ENCODE results near the gene SLAMF1.
"Not testable (repeated sequence)": the region's sequence is repeated elsewhere in the genome, so short reads cannot be mapped to it uniquely, and the experiment has no call there.

The SLAMF1 gene

DNA sequence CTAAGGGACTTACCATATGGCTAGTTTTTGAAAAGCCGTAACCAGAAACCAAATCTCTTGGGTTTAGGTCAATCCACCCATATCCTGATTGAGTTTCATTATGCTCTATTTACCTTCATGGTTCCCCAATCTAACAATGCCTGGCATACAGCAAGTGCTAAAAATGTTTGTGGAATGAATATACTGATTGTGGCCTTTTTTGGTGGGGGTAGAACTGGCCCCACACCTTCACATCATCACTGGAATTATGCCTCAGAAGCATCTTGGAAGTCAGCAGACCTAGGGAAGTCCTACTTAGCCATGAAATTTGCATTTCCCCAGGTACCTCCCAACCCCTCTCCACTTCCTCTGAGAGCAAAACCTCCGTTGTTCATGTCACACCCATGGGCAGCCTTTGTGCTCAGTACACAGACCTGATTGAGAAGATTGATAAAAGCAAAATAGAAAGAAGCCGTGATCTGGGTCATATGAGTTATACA lies 17.8 kb upstream of the SLAMF1 start:
- DNase-seq: peak; percentile 54

DNA sequence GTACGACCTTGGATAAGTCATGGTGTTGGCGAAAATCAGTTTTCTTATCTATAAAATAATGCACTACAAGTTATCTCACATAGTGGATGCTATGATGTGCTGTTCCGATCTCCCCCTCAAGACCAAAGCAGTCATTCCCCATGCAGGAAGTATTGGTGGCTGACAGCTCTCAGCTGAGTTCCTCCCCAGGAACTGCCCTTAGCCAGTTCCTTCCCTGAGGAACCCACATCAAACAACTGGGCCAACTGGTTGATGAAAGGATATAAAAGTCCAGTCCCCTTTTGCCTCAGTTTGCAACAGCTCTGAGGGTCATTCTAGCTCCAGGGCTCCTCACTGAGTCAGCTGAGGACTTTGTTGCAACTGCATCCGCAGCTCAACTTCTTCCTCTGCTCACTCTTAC lies 16.1 kb upstream of the SLAMF1 start:
- DNase-seq: no peak

- no peak for DNase-seq
These were observed 12.7 kb upstream of the SLAMF1 start for GRCh38 chr1:160659566-160659965.

DNA sequence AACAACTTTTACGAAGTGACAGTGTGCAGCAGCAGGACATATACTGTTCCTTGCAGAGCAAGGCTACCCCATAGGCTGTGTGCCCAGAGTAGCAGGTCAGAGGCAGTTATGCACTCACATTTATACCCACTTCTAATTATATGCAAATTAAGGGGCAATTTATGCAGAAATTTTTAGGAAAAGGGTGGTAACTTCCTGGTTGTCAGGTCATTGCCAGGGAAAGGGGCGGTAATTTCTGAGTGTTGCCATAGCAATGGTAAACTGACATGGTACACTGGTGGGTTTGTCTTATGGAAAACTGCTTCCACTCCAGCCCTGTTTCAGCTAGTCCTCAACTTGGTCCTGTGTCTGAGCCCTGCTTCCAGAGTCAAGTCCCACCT lies 12.0 kb upstream of the SLAMF1 start:
- DNase-seq: no peak

- no peak for DNase-seq
These were observed 11.4 kb upstream of the SLAMF1 start for GRCh38 chr1:160658162-160658813.

DNA sequence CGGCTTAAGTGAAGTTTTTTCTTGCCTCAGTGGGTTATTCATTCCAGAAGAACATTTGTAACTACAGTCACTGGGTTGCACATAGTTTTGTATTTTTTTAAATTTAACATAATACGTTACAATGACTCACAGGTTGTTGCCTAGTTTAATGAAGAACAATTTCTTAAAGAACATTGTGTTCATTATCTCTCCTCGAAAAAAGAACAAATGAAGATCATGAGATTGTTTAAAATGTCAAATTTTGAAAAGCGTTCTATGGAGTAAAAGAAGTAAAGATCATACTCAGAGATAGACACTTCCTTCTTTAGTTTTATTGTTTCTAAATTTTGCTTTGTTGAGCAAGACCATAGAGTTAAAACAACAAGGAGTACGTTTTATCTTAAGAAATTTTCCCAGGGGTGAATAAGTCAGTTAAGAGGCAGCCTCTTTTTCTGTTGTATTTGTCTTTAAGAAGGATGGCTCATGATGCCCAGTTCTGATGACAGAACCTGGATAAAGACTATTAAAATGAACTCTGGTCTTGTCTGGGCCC lies 10.5 kb upstream of the SLAMF1 start:
- DNase-seq: no peak

DNA sequence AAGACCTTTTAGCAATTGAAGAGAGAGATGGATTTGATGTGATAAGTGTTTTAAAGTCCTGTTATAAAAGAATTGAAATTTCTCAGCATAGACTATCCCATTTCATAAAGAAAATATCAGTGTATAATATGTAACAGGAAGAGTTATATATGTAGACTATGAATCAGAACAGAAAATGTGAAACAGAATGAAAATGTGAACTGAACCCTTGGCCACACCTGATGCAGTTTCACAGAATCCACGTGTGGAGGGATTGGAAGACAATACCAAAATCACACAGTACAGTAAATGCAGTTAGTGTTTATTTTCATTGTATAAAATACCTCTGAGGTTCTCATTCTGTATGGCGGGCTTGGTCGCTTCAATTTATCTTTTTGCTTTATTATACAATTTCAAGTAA lies 9.9 kb upstream of the SLAMF1 start:
- DNase-seq: no peak

DNA sequence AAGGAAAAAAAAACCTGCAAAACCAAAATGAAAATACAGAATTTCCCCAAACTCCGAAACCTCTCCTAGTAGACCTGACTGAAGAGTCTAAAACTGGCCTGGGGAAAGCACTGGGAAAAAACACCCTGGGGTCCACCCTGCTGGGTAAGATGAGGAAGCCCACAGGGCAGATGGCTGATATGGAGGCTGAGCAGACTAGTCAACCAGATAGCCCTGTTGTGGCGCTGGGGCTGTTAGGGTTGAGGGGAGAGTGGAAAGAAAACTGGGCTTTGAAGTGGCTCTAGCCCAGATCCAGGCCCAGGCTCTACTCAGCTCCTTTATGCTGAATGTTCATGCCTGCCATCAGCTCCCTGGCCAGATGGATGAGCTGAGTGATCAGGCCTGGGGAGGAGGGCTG lies 6.8 kb upstream of the SLAMF1 start:
- no peak for DNase-seq

DNA sequence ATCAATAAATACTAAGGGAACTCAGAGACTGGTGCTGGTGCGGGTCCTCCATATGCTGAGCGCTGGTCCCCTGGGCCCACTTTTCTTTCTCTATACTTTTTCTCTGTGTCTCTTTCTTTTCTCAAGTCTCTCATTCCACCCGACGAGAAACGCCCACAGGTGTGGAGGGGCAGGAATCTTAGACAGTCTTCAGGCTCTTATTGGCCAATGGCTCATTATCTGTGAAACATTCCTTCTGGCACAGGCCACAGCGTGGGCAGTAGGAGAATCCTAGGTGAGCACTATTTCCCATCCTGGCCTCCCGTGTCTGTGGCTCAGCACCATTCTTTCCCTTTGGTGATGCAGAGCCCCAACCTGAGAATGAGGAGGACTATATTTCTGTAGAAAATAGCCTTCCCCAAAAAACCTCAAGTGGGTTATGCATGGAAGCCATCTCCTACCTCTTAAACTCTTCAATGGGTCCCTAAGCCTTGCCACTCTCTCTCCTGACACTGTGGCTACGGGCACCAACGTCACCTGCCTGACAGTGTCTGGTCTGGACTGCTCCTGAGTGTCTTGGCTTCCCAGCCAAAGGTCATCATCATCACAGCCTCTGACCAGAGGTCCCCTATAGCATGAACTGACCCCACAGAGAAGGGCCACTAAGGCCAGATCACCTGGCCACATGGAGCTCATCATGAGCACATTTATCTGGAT lies 6.2 kb upstream of the SLAMF1 start:
- no peak for DNase-seq

GRCh38 chr1:160652065-160652641 lies 5.3 kb upstream of the SLAMF1 start:
- DNase-seq: not testable (repeated sequence)

- DNase-seq: no peak
These were observed 4.7 kb upstream of the SLAMF1 start for GRCh38 chr1:160651433-160652064.

DNA sequence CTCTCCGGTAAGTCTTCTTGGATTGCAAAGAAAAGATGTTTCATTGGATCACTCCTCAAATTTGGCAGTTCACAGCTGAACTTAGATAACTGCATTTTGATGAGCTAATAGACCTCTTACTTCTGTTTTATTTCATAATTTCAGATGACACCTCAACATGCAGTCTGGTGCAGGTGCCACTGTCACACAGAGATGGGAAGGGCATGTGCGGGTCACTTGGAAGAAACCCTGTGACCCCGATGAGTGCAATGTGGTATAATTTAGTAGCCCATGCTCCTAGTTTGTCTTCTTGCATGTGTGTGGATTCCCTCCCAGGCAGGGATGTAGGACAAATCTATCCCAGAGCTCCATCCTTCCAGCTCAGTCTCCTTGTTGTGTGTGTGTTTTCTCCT lies 481 bp upstream of the SLAMF1 start:
- DNase-seq: no peak

- DNase-seq: no peak
These were observed 664 bp downstream of the SLAMF1 start for GRCh38 chr1:160646180-160646579.

DNA sequence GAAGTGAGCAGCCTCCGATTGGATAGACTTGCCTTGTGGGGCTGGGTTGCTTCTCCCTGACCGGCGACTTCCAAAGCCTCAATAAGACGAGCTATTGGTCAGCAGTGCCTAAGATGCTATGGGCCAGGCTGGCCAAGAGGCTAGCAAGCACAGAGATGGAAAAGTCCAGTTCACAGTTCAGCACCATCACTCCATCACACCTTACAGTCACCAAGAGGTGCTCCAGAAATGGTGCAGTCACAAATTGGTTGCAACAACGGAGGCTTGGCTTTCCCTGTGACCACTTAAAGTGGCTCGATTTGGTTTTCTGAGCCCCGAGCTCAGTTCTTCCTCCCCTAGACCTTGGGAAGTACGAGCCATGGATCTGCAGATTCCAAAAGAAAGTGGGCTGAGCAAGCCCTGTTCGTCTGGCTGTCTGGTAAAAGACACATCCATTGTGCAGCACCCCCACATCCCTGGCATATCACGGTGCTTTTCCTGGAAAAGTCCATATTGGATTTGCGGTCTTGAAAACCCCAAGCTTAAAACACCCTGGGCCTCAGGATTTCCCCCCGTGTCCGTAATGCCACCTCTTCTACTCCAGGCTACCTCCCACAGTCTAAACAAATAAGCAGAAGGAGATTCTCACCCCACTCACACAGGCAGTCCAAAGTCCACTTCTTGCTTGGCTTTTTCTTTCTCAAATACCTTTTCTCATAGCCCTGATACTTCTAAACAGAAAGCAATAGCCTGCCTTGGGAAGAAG lies 1.3 kb downstream of the SLAMF1 start:
- no peak for DNase-seq

DNA sequence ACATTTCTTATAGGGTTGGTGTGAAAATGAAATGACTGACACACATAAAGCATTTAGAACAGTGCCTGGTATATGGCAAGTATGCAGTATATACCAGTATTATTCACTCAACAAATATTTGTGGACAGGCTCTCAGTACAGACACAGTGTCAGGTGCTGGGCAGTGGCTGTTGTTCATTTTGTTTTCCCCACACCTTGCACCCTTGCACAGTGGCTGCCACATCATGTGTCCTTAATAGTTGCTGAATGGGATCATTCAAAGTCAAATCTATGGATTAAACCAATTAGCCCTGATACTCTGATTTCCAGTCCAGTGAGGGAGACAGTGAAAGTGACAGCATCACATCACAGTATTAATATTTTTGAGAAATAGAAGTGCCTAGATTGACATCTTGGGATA lies 2.4 kb downstream of the SLAMF1 start:
- no peak for DNase-seq

DNA sequence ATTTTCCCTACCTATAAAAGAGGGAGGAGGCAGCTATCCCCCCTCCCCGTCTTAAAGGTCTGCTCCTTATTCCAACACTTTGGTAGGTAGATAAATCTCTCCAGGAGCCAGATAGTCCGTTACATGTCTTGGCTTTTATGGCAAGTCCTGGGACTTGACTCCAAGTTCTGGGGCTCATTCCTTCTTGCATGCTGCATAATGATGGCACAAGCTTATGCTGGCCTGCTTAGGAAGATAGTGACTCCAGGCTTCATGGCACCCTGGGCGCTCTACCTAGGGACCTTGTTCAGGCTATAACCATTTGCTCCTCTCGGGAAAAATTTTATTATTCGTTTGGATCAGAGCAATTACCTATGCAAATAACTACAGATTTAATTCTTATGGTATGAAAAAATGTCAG lies 3.7 kb downstream of the SLAMF1 start:
- no peak for DNase-seq

- DNase-seq: no peak
These were observed 4.6 kb downstream of the SLAMF1 start for GRCh38 chr1:160642281-160642644.

DNA sequence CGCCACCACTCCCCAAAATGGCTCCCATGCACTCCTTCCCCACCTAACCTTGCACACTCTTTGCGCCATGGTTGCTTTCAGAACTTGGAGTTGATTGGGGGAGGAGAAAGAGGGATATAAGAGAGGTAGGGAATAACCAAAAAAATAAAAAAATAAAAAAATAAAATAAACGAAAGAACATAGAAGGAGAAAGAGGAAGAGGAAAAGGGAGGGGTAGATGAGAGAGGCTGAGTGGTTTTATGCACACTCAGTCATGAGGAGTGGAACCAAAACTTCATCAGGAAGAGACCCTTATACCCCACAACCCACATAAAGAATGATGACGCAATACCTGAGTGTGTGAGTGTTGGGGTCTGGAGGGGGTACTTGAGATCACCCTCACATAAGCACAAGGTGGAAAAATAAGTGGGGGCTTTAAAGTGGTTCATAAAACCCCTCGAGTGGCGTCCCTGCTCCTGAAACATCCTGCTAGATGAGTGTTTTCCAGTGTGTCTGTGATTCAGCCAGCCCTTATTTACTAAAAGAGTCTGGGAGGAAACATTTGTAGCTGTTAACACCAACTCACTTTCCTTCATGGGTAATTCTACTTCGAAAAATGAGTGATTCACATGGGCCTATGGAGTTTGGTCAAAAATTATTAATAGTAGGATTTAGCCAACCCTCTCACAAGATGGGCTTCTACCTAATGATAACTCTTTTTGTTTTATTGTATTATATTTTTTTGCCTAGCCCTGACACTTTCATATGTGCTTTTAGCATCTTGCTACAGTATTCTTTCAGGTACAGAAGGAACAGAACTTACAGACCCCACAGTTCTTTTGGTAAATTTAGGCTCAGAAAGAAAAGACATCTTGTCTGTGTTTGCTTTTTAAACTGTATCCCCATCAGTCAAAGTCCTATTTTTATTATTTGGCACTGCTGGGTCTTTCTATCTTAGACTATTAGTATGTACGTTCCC lies 5.2 kb downstream of the SLAMF1 start:
- DNase-seq: no peak

DNA sequence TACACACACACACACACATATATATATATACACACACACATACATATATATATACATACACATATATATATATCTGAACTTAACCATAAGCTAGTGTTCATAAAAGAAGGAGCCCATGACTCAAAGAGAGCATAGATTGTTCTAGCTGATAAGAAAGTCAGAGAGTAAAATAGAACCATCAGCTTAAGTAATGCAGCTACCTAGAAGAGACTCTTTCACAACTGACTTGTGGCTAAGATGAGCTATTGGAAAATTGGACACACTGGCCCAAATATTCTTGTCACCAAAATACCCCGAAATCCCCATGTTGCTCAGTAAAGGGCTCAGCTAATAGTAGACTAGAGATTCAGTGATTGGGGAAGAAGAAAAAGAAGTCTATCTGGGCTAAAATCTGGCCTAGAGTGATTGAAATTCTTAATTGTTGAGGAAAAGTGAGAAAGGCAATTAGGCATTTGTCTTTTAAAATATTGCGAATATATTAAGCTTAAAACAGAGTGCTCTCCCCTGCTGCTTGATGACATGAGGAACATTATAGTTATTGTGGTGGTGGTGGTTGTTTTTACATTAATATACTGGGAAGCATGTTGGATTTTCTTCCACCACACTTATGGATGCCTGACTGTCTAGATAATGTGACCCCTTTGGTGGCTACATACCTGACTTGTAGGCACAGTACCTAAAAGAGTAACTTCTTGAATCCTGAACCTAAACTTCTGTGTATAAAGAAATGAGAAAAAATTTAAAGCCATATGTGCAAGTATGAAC lies 6.3 kb downstream of the SLAMF1 start:
- no peak for DNase-seq

DNA sequence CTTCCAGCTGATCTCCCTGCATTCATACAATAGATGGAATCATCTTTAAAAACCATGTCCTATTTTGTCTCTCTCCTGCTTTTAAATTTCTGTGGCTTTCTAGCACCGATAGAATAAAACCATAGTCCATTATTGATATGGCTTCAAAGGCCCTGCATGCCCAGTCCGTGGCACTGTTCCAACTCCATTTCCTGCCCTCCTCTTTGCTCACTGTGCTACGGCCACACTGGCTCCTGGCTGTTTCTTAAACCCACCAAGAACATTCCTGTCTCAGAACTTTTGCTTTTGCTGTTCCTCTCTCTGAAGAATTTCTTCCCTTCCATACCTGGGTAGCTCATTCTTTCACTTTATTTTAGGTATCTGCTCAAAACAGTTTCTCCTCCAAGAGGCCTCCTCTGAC lies 7.2 kb downstream of the SLAMF1 start:
- DNase-seq: no peak

DNA sequence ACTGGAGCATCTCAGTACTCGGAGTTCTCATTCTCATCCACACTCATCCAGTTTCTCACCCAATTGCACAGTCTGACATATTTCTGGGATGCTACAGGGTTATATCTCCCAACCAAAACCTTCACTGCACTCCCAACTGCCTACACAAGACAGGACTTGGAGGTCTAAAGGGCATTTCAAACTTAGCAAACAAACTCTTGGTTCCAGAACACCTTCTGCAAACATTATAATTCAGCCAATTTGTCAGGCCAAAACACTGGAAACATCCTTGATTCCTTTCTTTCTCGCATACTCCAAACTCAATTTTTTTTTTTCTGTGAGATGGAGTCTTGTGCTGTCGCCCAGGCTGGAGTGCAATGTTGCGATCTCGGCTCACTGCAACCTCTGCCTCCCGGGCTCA lies 7.9 kb downstream of the SLAMF1 start:
- no peak for DNase-seq

Data from stimulated activated CD4-positive, alpha-beta T cell treated with anti-CD3 and anti-CD28 coated beads, Interleukin-1b, Interleukin-23, amount 100 ng/mL, for 48 hours (primary cell).